Measurements from ENCODE around the gene OR52N2. TPM values are rescaled to one million over a fixed set of nuclear protein-coding genes. Genes with fewer than 3 reads are reported as not detected.

Gene OR52N2
- total and polyA plus RNA-seq, 5 donors = not detected

- intact Hi-C loops (cut with DNase I) = no loop called here
- Histone ChIP-seq H3K4me1 (ENCODE audit: control insufficient read depth, insufficient read depth, low read length) (no peaks in the 10 kb centered on the region), H3K4me3 (ENCODE audit: low read length) (no peak overlapping the region), H3K27me3 (ENCODE audit: control insufficient read depth, insufficient read depth) (no peaks in the 10 kb centered on the region), H3K9me3 (ENCODE audit: control insufficient read depth, low read length) (no peaks in the 10 kb centered on the region), H3K27ac (ENCODE audit: low read length) (no peak overlapping the region)
- DNase-seq (no peak), ATAC-seq (no peak)
- 41% methylated on average over 1 of the region's 1 CpG for WGBS
Observed at GRCh38 chr11:5818245-5818886, 9.6 kb downstream of the OR52N2 start.

GRCh38 chr11:5831196-5831829 is 22.6 kb downstream of the OR52N2 start:
- no peak overlapping the region for H3K4me3 ChIP-seq (ENCODE audit: low read length)
- WGBS = 79% methylated on average over 6 of the region's 6 CpGs
- intact Hi-C loops (cut with DNase I) = no loop called here
- DNase-seq (no peak), ATAC-seq (no peak)
- no peaks in the 10 kb centered on the region for H3K4me1 ChIP-seq (ENCODE audit: control insufficient read depth, insufficient read depth, low read length)
- H3K27me3 ChIP-seq (ENCODE audit: control insufficient read depth, insufficient read depth) = no peaks in the 10 kb centered on the region
- no peaks in the 10 kb centered on the region for H3K9me3 ChIP-seq (ENCODE audit: control insufficient read depth, low read length)
- H3K27ac ChIP-seq (ENCODE audit: low read length) = no peak overlapping the region

- 41% methylated on average over 2 of the region's 2 CpGs for WGBS
- H3K9me3 ChIP-seq (ENCODE audit: control insufficient read depth, low read length) = no peaks in the 10 kb centered on the region
- intact Hi-C loops (cut with DNase I) = no loop called here
- DNase-seq (no peak), ATAC-seq (no peak)
- no peak overlapping the region for H3K4me3 ChIP-seq (ENCODE audit: low read length)
- no peak overlapping the region for H3K27ac ChIP-seq (ENCODE audit: low read length)
- no peaks in the 10 kb centered on the region for H3K27me3 ChIP-seq (ENCODE audit: control insufficient read depth, insufficient read depth)
- H3K4me1 ChIP-seq (ENCODE audit: control insufficient read depth, insufficient read depth, low read length) = no peaks in the 10 kb centered on the region
Observed at GRCh38 chr11:5833446-5833845, 24.7 kb downstream of the OR52N2 start.

GRCh38 chr11:5837695-5838094 is 29.0 kb downstream of the OR52N2 start:
- ATAC-seq (no peak), DNase-seq (no peak)
- no peaks in the 10 kb centered on the region for H3K27me3 ChIP-seq (ENCODE audit: control insufficient read depth, insufficient read depth)
- H3K9me3 ChIP-seq (ENCODE audit: control insufficient read depth, low read length) = no peaks in the 10 kb centered on the region
- no peak overlapping the region for H3K27ac ChIP-seq (ENCODE audit: low read length)
- H3K4me3 ChIP-seq (ENCODE audit: low read length) = no peak overlapping the region
- intact Hi-C loops (cut with DNase I) = no loop called here
- 76% methylated on average over 2 of the region's 2 CpGs for WGBS
- H3K4me1 ChIP-seq (ENCODE audit: control insufficient read depth, insufficient read depth, low read length) = no peaks in the 10 kb centered on the region

- Histone ChIP-seq H3K9me3 (ENCODE audit: control insufficient read depth, low read length) (no peaks in the 10 kb centered on the region), H3K27me3 (ENCODE audit: control insufficient read depth, insufficient read depth) (no peaks in the 10 kb centered on the region), H3K4me1 (ENCODE audit: control insufficient read depth, insufficient read depth, low read length) (no peaks in the 10 kb centered on the region), H3K27ac (ENCODE audit: low read length) (no peak within 1 kb of the TSS), H3K4me3 (ENCODE audit: low read length) (no peak within 1 kb of the TSS)
- intact Hi-C loops (cut with DNase I) = no loop called here
- 75% methylated on average over 1 of the region's 1 CpG for WGBS
- ATAC-seq = no peak
- DNase-seq = no peak
Observed at GRCh38 chr11:5841797-5842196, 33.1 kb downstream of the OR52N2 start, which contains the start of gene OR52E6. Gene OR52E6, minus strand, starts transcription at chr11:5841897. Its CDS starts 0 bp downstream, at chr11:5841897.

- WGBS = 44% methylated on average over 1 of the region's 1 CpG
Observed at GRCh38 chr11:5846701-5847100, 38.0 kb downstream of the OR52N2 start.

GRCh38 chr11:5847711-5848110 is 39.0 kb downstream of the OR52N2 start:
- H3K4me1 ChIP-seq (ENCODE audit: control insufficient read depth, insufficient read depth, low read length) = no peaks in the 10 kb centered on the region
- ATAC-seq = no peak
- intact Hi-C loops (cut with DNase I) = no loop called here

More at GRCh38 chr11:5846701-5847100, 38.0 kb downstream of the OR52N2 start:
- Histone ChIP-seq H3K9me3 (ENCODE audit: control insufficient read depth, low read length) (no peaks in the 10 kb centered on the region), H3K4me1 (ENCODE audit: control insufficient read depth, insufficient read depth, low read length) (no peaks in the 10 kb centered on the region), H3K27ac (ENCODE audit: low read length) (no peak overlapping the region), H3K27me3 (ENCODE audit: control insufficient read depth, insufficient read depth) (no peaks in the 10 kb centered on the region), H3K4me3 (ENCODE audit: low read length) (no peak overlapping the region)
- no peak for ATAC-seq
- intact Hi-C loops (cut with DNase I) = no loop called here
- DNase-seq = no peak

GRCh38 chr11:5851002-5851401 is 42.3 kb downstream of the OR52N2 start:
- DNase-seq (no peak), ATAC-seq (no peak)
- no peaks in the 10 kb centered on the region for H3K9me3 ChIP-seq (ENCODE audit: control insufficient read depth, low read length)
- no peaks in the 10 kb centered on the region for H3K4me1 ChIP-seq (ENCODE audit: control insufficient read depth, insufficient read depth, low read length)
- peaks cover 2% of the 10 kb centered on the region for H3K27me3 ChIP-seq (ENCODE audit: control insufficient read depth, insufficient read depth)
- WGBS = 81% methylated on average over 1 of the region's 1 CpG
- no peak overlapping the region for H3K4me3 ChIP-seq (ENCODE audit: low read length)
- H3K27ac ChIP-seq (ENCODE audit: low read length) = no peak overlapping the region
- intact Hi-C loops (cut with DNase I) = no loop called here

More at GRCh38 chr11:5847711-5848110, 39.0 kb downstream of the OR52N2 start:
- H3K27ac ChIP-seq (ENCODE audit: low read length) = no peak overlapping the region
- H3K27me3 ChIP-seq (ENCODE audit: control insufficient read depth, insufficient read depth) = no peaks in the 10 kb centered on the region
- H3K4me3 ChIP-seq (ENCODE audit: low read length) = no peak overlapping the region
- DNase-seq = no peak
- no peaks in the 10 kb centered on the region for H3K9me3 ChIP-seq (ENCODE audit: control insufficient read depth, low read length)

GRCh38 chr11:5857590-5857989 is 48.9 kb downstream of the OR52N2 start, which contains the start of gene OR52E8:
Gene OR52E8, minus strand, starts transcription at chr11:5857690. Its CDS starts 0 bp downstream, at chr11:5857690.
- Histone ChIP-seq H3K27ac (ENCODE audit: low read length) (no peak within 1 kb of the TSS), H3K4me3 (ENCODE audit: low read length) (no peak within 1 kb of the TSS), H3K27me3 (ENCODE audit: control insufficient read depth, insufficient read depth) (peaks cover 2% of the 10 kb centered on the region), H3K4me1 (ENCODE audit: control insufficient read depth, insufficient read depth, low read length) (no peaks in the 10 kb centered on the region), H3K9me3 (ENCODE audit: control insufficient read depth, low read length) (no peaks in the 10 kb centered on the region)
- intact Hi-C loops (cut with DNase I) = no loop called here
- ATAC-seq (no peak), DNase-seq (no peak)
- WGBS = 92% methylated on average over 3 of the region's 3 CpGs

- Histone ChIP-seq H3K4me3 (ENCODE audit: low read length) (no peak overlapping the region), H3K27me3 (ENCODE audit: control insufficient read depth, insufficient read depth) (no peaks in the 10 kb centered on the region), H3K9me3 (ENCODE audit: control insufficient read depth, low read length) (no peaks in the 10 kb centered on the region), H3K4me1 (ENCODE audit: control insufficient read depth, insufficient read depth, low read length) (no peaks in the 10 kb centered on the region), H3K27ac (ENCODE audit: low read length) (no peak overlapping the region)
- intact Hi-C loops (cut with DNase I) = no loop called here
- DNase-seq (no peak), ATAC-seq (no peak)
- 83% methylated on average over 2 of the region's 2 CpGs for WGBS
Observed at GRCh38 chr11:5865826-5866225, 57.1 kb downstream of the OR52N2 start.
